ENCODE data around the gene FBXO41.

GRCh38 chr2:73210696-73211095 is 73.6 kb downstream of the FBXO41 start:
- TF ChIP-seq CTCF (IDR thresholded peaks at IDR 0.05) (no peak), SIN3A (IDR thresholded peaks at IDR 0.05; ENCODE audit: borderline replicate concordance, insufficient read depth, low read depth, low read length) (no peak), POLR2AphosphoS5 (IDR thresholded peaks at IDR 0.05; ENCODE audit: low read depth, low read length) (no peak)
